ENCODE data around the gene LOXL1. TPM values are rescaled to one million over a fixed set of nuclear protein-coding genes. Genes with fewer than 3 reads are reported as not detected.

LOXL1 gene
- total RNA-seq, 4 donors from 2014 or later = 22.9 to 63.0 (median 34.5) TPM

- H3K27ac ChIP-seq = peak overlapping the region in 3 of 4 donors; percentile 91 to 98 (median 96)
- H3K4me1 ChIP-seq = peaks cover 5 to 44% (median 29%) of the 10 kb centered on the region in 3 donors
- TF ChIP-seq EP300 (IDR thresholded peaks at IDR 0.05) (no peak), POLR2AphosphoS5 (IDR thresholded peaks at IDR 0.05) (no peak), POLR2A (IDR thresholded peaks at IDR 0.05) (no peak)
- TF ChIP-seq, protein P1, sequence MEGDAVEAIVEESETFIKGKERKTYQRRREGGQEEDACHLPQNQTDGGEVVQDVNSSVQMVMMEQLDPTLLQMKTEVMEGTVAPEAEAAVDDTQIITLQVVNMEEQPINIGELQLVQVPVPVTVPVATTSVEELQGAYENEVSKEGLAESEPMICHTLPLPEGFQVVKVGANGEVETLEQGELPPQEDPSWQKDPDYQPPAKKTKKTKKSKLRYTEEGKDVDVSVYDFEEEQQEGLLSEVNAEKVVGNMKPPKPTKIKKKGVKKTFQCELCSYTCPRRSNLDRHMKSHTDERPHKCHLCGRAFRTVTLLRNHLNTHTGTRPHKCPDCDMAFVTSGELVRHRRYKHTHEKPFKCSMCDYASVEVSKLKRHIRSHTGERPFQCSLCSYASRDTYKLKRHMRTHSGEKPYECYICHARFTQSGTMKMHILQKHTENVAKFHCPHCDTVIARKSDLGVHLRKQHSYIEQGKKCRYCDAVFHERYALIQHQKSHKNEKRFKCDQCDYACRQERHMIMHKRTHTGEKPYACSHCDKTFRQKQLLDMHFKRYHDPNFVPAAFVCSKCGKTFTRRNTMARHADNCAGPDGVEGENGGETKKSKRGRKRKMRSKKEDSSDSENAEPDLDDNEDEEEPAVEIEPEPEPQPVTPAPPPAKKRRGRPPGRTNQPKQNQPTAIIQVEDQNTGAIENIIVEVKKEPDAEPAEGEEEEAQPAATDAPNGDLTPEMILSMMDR (IDR thresholded peaks at IDR 0.05) = no peak
- H3K4me3 ChIP-seq = no peak overlapping the region
- H3K36me3 ChIP-seq = peaks cover 0 to 19% of the 10 kb centered on the region in 2 donors
- no peaks in the 10 kb centered on the region for H3K9me3 ChIP-seq
- 40 to 50% methylated on average over 1 to 4 of the region's 10 CpGs for WGBS, 2 donors (ENCODE audit: low coverage in 1 of 2)
- ATAC-seq = no peak
- no peaks in the 10 kb centered on the region for H3K27me3 ChIP-seq
Measured at GRCh38 chr15:73952913-73953750, 26.9 kb downstream of the LOXL1 start.

GRCh38 chr15:73954188-73955145, 28.2 kb downstream of the LOXL1 start:
- Histone ChIP-seq H3K9me3 (no peaks in the 10 kb centered on the region), H3K27me3 (no peaks in the 10 kb centered on the region), H3K36me3 (peaks cover 0 to 5% of the 10 kb centered on the region in 2 donors), H3K4me1 (peaks cover 5 to 44% (median 29%) of the 10 kb centered on the region in 3 donors), H3K4me3 (no peak overlapping the region), H3K27ac (peak overlapping the region in 1 of 4 donors; percentile 91)
- 68 to 82% methylated on average over 4 to 6 of the region's 27 CpGs for WGBS, 2 donors (ENCODE audit: low coverage in 1 of 2)
- ATAC-seq = no peak
- TF ChIP-seq POLR2A (IDR thresholded peaks at IDR 0.05) (no peak), EP300 (IDR thresholded peaks at IDR 0.05) (no peak)

GRCh38 chr15:73955326-73955725, 29.1 kb downstream of the LOXL1 start:
- Histone ChIP-seq H3K27ac (peak overlapping the region in 1 of 4 donors; percentile 9), H3K27me3 (no peaks in the 10 kb centered on the region), H3K36me3 (no peaks in the 10 kb centered on the region), H3K4me3 (no peak overlapping the region), H3K4me1 (peaks cover 5 to 43% (median 29%) of the 10 kb centered on the region in 3 donors), H3K9me3 (no peaks in the 10 kb centered on the region)
- 85% methylated on average over 2 of the region's 4 CpGs; no CpG with 5 or more reads in 1 of the 2 donors for WGBS, 2 donors (ENCODE audit: low coverage in 1 of 2)
- no peak for ATAC-seq
- TF ChIP-seq, protein P1 (IDR thresholded peaks at IDR 0.05) = no peak
- no peak for TF ChIP-seq POLR2AphosphoS5 (IDR thresholded peaks at IDR 0.05)
- TF ChIP-seq EP300 (IDR thresholded peaks at IDR 0.05) = no peak

GRCh38 chr15:73955861-73956742, 29.8 kb downstream of the LOXL1 start:
- TF ChIP-seq POLR2AphosphoS5 (IDR thresholded peaks at IDR 0.05) = no peak
- TF ChIP-seq EP300 (IDR thresholded peaks at IDR 0.05) = no peak
- TF ChIP-seq POLR2A (IDR thresholded peaks at IDR 0.05) = no peak
- TF ChIP-seq, protein P1 (IDR thresholded peaks at IDR 0.05) = no peak
- no peak for ATAC-seq
- no peaks in the 10 kb centered on the region for H3K36me3 ChIP-seq
- peak overlapping the region in 2 of 4 donors; percentile 9 to 39 for H3K27ac ChIP-seq
- H3K4me1 ChIP-seq = peaks cover 5 to 35% (median 22%) of the 10 kb centered on the region in 3 donors
- WGBS, 2 donors (ENCODE audit: low coverage in 1 of 2) = 62 to 79% methylated on average over 7 to 9 of the region's 12 CpGs
- no peaks in the 10 kb centered on the region for H3K27me3 ChIP-seq
- H3K4me3 ChIP-seq = no peak overlapping the region
- H3K9me3 ChIP-seq = no peaks in the 10 kb centered on the region
